Measurements from ENCODE around the gene SERF2.
"Not testable (repeated sequence)": the region's sequence is repeated elsewhere in the genome, so short reads cannot be mapped to it uniquely, and the experiment has no call there.

Gene SERF2

DNA sequence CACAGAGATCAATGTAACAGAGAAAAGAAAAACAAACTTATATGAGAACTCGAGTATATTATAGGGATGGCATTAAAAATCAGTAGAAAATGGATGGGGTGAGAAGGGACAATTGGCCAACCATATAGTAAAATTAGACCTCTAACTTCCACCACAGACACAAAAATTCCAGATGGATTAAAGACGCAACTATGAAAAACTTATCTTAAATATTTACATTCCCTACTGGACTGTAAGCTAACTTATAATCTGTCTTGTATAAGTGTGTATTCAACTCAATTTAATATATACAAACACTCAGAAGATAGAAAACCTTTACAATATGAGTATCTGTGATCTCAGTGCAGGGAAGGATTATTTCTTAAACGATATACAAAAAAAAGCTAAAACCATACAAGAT is 29.4 kb downstream of the SERF2 start:
- Histone ChIP-seq H3K4me3 (ENCODE audit: low read depth in 1 of 2, low read length in 1 of 2) (no peak overlapping the region), H3K4me1 (ENCODE audit: control insufficient read depth in 1 of 2, insufficient read depth in 1 of 2, low read depth in 1 of 2, low read length in 1 of 2) (peaks cover 11 to 17% of the 10 kb centered on the region in 2 experiments), H3K27ac (no peak overlapping the region), H3K9me3 (no peaks in the 10 kb centered on the region), H3K36me3 (peaks cover 10% of the 10 kb centered on the region), H3K27me3 (no peaks in the 10 kb centered on the region)
- TF ChIP-seq, protein P1, sequence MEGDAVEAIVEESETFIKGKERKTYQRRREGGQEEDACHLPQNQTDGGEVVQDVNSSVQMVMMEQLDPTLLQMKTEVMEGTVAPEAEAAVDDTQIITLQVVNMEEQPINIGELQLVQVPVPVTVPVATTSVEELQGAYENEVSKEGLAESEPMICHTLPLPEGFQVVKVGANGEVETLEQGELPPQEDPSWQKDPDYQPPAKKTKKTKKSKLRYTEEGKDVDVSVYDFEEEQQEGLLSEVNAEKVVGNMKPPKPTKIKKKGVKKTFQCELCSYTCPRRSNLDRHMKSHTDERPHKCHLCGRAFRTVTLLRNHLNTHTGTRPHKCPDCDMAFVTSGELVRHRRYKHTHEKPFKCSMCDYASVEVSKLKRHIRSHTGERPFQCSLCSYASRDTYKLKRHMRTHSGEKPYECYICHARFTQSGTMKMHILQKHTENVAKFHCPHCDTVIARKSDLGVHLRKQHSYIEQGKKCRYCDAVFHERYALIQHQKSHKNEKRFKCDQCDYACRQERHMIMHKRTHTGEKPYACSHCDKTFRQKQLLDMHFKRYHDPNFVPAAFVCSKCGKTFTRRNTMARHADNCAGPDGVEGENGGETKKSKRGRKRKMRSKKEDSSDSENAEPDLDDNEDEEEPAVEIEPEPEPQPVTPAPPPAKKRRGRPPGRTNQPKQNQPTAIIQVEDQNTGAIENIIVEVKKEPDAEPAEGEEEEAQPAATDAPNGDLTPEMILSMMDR (IDR thresholded peaks at IDR 0.05): no peak

DNA sequence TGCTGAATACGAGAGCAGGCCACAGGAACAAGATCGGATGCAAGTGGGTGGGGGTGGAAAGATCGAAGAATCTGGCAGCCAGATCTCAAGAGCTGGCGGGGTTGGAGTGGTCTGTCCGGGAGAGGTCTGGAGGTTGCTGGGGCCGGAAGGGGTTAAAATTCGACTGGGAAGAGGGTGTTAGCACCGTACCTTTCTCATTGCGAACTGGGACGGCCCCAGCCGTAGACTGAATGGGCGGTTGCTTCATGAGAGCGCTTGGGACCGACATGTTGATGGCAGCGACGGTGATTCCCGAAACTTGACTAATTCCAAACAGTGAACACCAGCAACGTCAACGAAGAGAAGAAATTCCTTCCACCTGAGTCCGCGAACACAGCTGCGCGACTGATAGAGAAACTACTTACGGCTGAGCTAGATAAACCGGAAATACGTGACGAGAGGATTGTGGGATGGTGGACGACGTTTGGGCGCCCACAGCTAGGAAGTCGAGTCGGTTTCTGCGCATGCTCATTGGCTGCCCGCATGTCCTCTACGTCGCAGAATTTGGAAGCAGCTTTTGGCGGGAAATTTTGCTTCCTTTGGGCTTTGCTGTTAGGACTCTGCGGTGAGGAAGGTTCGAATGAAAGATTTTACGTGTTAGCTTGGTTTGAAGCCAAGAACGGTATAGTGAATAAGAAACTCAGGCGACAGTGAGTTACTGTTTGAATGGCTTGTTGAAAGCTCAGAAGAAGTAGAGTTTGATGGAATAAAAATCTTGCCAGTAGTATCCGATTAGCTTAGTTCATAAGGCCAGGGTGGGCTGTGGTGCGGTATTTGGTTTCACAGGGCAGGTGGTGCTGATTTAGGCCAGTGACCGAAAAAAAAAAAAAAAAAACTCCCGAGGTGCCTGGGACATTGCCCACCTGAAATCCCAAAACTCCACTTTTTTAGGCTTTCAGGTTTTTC is 32.5 kb downstream of the SERF2 start, which contains the start of gene MFAP1:
TSS of gene MFAP1 (minus strand) at position 389 of the 945 bp plus-strand sequence. CDS start at position 268, 121 bp downstream.
- no peaks in the 10 kb centered on the region for H3K36me3 ChIP-seq
- no peaks in the 10 kb centered on the region for H3K27me3 ChIP-seq
- H3K27ac ChIP-seq: peak within 1 kb of the TSS; percentile 93
- TF ChIP-seq, protein P1 (IDR thresholded peaks at IDR 0.05): peak; percentile 14
- H3K4me1 ChIP-seq (ENCODE audit: control insufficient read depth in 1 of 2, insufficient read depth in 1 of 2, low read depth in 1 of 2, low read length in 1 of 2): peaks cover 22 to 32% of the 10 kb centered on the region in 2 experiments
- H3K9me3 ChIP-seq: no peaks in the 10 kb centered on the region
- peak within 1 kb of the TSS; percentile 73 to 79 for H3K4me3 ChIP-seq (ENCODE audit: low read depth in 1 of 2, low read length in 1 of 2)

DNA sequence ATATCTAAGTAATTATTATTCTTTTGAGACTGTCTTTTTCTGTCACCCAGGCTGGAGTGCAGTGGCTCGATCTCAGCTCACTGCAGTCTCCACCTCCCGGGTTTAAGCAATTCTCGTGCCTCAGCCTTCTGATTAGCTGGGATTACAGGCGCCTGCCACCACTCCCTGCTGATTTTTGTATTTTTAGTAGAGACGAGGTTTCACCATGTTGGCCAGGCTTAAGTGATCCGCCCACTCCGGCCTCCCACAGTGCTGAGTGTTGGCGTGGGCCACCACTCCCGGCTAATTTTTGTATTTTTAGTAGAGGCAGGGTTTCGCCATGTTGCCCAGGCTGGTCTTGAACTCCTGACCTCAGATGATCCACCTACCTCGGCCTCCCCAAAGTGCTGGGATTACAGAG is 33.2 kb downstream of the SERF2 start:
- H3K4me1 ChIP-seq (ENCODE audit: control insufficient read depth in 1 of 2, insufficient read depth in 1 of 2, low read depth in 1 of 2, low read length in 1 of 2): peaks cover 22 to 32% of the 10 kb centered on the region in 2 experiments

DNA sequence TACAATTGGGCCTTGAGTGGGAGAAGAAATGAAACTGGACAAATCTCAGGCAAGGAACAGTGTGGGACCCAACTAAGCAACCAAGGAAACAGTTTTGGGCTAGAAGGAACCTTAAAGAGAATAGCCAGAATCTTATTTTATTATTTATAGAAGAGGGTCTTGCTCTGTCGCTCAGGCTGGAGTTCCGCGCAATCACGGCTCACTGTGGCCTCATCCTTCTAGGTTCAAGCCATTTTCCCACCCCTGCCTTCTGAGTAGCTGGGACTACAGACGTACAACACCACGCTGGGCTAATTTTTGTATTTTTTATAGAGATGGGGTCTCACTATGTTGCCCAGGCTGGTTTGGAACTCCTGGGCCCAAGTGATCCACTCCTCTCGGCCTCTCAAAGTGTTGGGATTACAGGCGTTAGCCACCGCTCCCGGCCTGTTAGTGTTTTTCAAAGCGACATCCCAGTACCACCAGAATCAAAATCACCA is 33.9 kb downstream of the SERF2 start:
- Histone ChIP-seq H3K9me3 (no peaks in the 10 kb centered on the region), H3K27ac (peak overlapping the region; percentile 42), H3K4me3 (ENCODE audit: low read depth in 1 of 2, low read length in 1 of 2) (peak overlapping the region in 1 of 2 experiments; percentile 72), H3K4me1 (ENCODE audit: control insufficient read depth in 1 of 2, insufficient read depth in 1 of 2, low read depth in 1 of 2, low read length in 1 of 2) (peaks cover 22 to 32% of the 10 kb centered on the region in 2 experiments), H3K27me3 (no peaks in the 10 kb centered on the region), H3K36me3 (no peaks in the 10 kb centered on the region)
- TF ChIP-seq, protein P1 (IDR thresholded peaks at IDR 0.05): no peak

More for the DNA sequence above, 33.2 kb downstream of the SERF2 start:
- H3K27ac ChIP-seq, H3K36me3 ChIP-seq, H3K9me3 ChIP-seq, H3K27me3 ChIP-seq: not testable (repeated sequence)
- H3K4me3 ChIP-seq (ENCODE audit: low read depth in 1 of 2, low read length in 1 of 2): peak overlapping the region; percentile 73 to 79

DNA sequence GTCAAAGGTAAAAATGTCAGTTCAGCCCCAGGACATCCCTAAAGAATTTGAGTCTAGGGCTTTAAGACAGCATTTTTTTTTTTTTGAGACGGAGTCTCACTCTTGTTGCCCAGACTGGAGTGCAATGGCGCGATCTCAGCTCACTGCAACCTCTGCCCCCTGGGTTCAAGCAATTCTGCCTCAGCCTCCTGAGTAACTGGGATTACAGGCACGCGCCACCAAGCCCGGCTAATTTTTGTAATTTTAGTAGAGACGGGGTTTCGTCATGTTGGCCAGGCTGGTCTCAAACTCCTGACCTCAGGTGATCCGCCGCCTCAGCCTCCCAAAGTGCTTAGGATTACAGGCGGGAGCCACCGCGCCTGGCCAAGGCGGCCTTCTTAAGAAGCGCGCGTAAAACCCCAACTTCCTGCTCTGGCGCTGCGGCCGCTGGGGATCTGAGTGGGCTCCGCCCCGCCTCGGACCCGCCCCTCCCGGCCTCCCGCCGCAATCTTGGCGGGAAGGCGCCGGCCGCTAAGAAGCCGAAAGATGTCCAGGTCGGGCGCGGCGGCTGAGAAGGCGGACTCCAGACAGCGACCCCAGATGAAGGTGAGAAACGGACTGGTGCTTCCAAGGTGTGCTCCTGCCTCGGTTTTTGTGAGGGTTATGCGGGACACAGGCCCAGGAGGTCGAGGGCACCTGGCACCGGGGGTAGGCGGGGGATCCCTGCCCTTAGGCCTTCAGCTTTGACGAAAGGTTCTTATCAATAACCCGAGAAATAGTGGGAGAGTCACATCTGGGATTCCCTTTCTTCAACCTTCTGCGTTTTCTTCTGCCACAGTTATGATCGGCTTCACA is 34.6 kb downstream of the SERF2 start, which contains the start of gene WDR76:
TSS of gene WDR76 (plus strand) at position 495 of the 834 bp plus-strand sequence. CDS start at position 526, 31 bp downstream.
- TF ChIP-seq, protein P1 (IDR thresholded peaks at IDR 0.05): no peak
- Histone ChIP-seq H3K9me3 (no peaks in the 10 kb centered on the region), H3K36me3 (no peaks in the 10 kb centered on the region), H3K27me3 (no peaks in the 10 kb centered on the region), H3K4me1 (ENCODE audit: control insufficient read depth in 1 of 2, insufficient read depth in 1 of 2, low read depth in 1 of 2, low read length in 1 of 2) (peaks cover 22 to 32% of the 10 kb centered on the region in 2 experiments), H3K4me3 (ENCODE audit: low read depth in 1 of 2, low read length in 1 of 2) (peak within 1 kb of the TSS; percentile 51 to 72), H3K27ac (peak within 1 kb of the TSS; percentile 42)
